SK-N-SH (cell line): ENCODE measurements around the gene TMEM209. TPM values are rescaled to one million over a fixed set of nuclear protein-coding genes. Genes with fewer than 3 reads are reported as not detected.
"Not testable (repeated sequence)": the region's sequence is repeated elsewhere in the genome, so short reads cannot be mapped to it uniquely, and the experiment has no call there.

Source experiments
- CTCF ChIA-PET: fragments of 300-600, 350-600 bp; formaldehyde crosslinking; extraction: SDS; loops from one replicate; lab custom pipeline; 2021; lab: Yijun Ruan, JAX
- POLR2A ChIA-PET: fragments of 350-600 bp; sonication (Branson Sonifier 250); formaldehyde crosslinking; extraction: SDS; loops from one replicate; lab custom pipeline; 2020; ENCODE audit warnings: antibody characterized with exemption, inconsistent platforms; lab: Yijun Ruan, JAX
- DNase-seq: peaks from one replicate; pipeline ENCODE4 v3.0.0; 2012
- H2AFZ ChIP-seq: fragments of 200-600 bp; sonication (generic); 2 replicates; pipeline ENCODE4 v1.8.1; 2016; ENCODE audit warnings: antibody characterized with exemption, mild to moderate bottlenecking, low read depth
- H3F3A ChIP-seq: fragments of 200-600 bp; sonication (generic); replicated peaks from 2 replicates; pipeline ENCODE3; 2016; ENCODE audit warnings: antibody characterized with exemption, mild to moderate bottlenecking; ENCODE audit not compliant: insufficient read depth
- H3K27ac ChIP-seq, 2 experiments: fragments of 200-500 bp in 1 of 2; fragments of 200-600 bp in 1 of 2; sonication (Bioruptor generic) in 1 of 2; sonication (generic), shearing (Covaris generic) in 1 of 2; 2 replicates each; pipeline versions ENCODE4 v1.5.1 to v1.6.1; 2014 to 2016; ENCODE audit warnings: low read depth in 2 of 2, inconsistent platforms in 1 of 2, low read length in 1 of 2, mild to moderate bottlenecking in 1 of 2, mixed read lengths in 1 of 2
- H3K27me3 ChIP-seq: fragments of 200-600 bp; sonication (generic), shearing (Covaris generic); 2 replicates; pipeline ENCODE4 v1.6.1; 2016; ENCODE audit warnings: mixed run types; ENCODE audit not compliant: insufficient read depth
- H3K36me3 ChIP-seq, 2 experiments: fragments of 200-500 bp in 1 of 2; fragments of 200-600 bp in 1 of 2; sonication (Bioruptor generic) in 1 of 2; sonication (generic) in 1 of 2; replicated peaks in 1 of 2; 2 replicates each; pipeline versions ENCODE3 to v1.5.1; 2014 to 2016; ENCODE audit warnings: low read length in 1 of 2, mild to moderate bottlenecking in 1 of 2; ENCODE audit not compliant: insufficient read depth in 2 of 2, control insufficient read depth in 1 of 2
- H3K4me1 ChIP-seq, 2 experiments: fragments of 200-500 bp in 1 of 2; fragments of 200-600 bp in 1 of 2; sonication (Bioruptor generic) in 1 of 2; sonication (generic), shearing (Covaris generic) in 1 of 2; 2 replicates each; pipeline versions ENCODE4 v1.5.1 to v1.6.1; 2014 to 2016; ENCODE audit warnings: low read depth in 1 of 2, low read length in 1 of 2, mixed run types in 1 of 2; ENCODE audit not compliant: insufficient read depth in 2 of 2, control insufficient read depth in 1 of 2
- H3K4me2 ChIP-seq: fragments of 200-600 bp; sonication (generic), shearing (Covaris generic); 2 replicates; pipeline ENCODE4 v1.6.1; 2017; ENCODE audit warnings: mixed run types
- H3K4me3 ChIP-seq, 2 experiments: fragments of 200-500 bp in 1 of 2; fragments of 200-600 bp in 1 of 2; sonication (Bioruptor generic) in 1 of 2; sonication (generic), shearing (Covaris generic) in 1 of 2; 2 replicates each; pipeline versions ENCODE4 v1.5.1 to v1.8.1; 2014 to 2016; ENCODE audit warnings: low read depth in 2 of 2, inconsistent platforms in 1 of 2, low read length in 1 of 2, mild to moderate bottlenecking in 1 of 2, mixed read lengths in 1 of 2, moderate library complexity in 1 of 2
- H3K79me2 ChIP-seq: fragments of 200-600 bp; sonication (generic); 2 replicates; pipeline ENCODE4 v1.8.1; 2017; ENCODE audit warnings: mild to moderate bottlenecking; ENCODE audit not compliant: insufficient read depth
- H3K9ac ChIP-seq: fragments of 200-600 bp; sonication (generic); 2 replicates; pipeline ENCODE4 v1.6.1; 2017; ENCODE audit warnings: mixed run types
- H3K9me2 ChIP-seq: fragments of 200-600 bp; sonication (generic); 2 replicates; pipeline ENCODE4 v1.6.1; 2017; ENCODE audit warnings: mixed run types
- H3K9me3 ChIP-seq: fragments of 200-600 bp; sonication (generic); 2 replicates; pipeline ENCODE4 v1.6.1; 2017; ENCODE audit warnings: mixed run types, mild to moderate bottlenecking, moderate library complexity
- H4K20me1 ChIP-seq: fragments of 200-600 bp; sonication (generic); 2 replicates; pipeline ENCODE4 v1.6.1; 2017; ENCODE audit warnings: mild to moderate bottlenecking, mixed run types; ENCODE audit not compliant: insufficient read depth
- CTCF ChIP-seq: fragments of 200-600 bp; sonication (generic); IDR thresholded peaks from 2 replicates; pipeline ENCODE4 v1.6.1; 2017; ENCODE audit warnings: antibody characterized with exemption, mild to moderate bottlenecking, moderate library complexity
- ELF1 ChIP-seq: IDR thresholded peaks from 2 replicates; pipeline ENCODE4 v1.4.0; 2012
- EZH2phosphoT487 ChIP-seq: fragments of 200-600 bp; sonication (generic); IDR thresholded peaks from 2 replicates; pipeline ENCODE4 v1.6.1; 2017; ENCODE audit warnings: low read depth, mixed run types, mild to moderate bottlenecking, antibody characterized with exemption, moderate library complexity, borderline replicate concordance
- FOXM1 ChIP-seq: IDR thresholded peaks from 2 replicates; pipeline ENCODE4 v1.4.0; 2012; ENCODE audit warnings: low read depth, mild to moderate bottlenecking
- GATA2 ChIP-seq: sonication (generic); formaldehyde crosslinking; IDR thresholded peaks from 2 replicates; pipeline ENCODE4 v1.5.0; 2020; ENCODE audit warnings: mild to moderate bottlenecking, missing genetic modification reagents
- NFIC ChIP-seq: IDR thresholded peaks from 2 replicates; pipeline ENCODE4 v1.4.0; 2012; ENCODE audit warnings: borderline replicate concordance
- RFX5 ChIP-seq: IDR thresholded peaks from 2 replicates; pipeline ENCODE4 v1.6.1; 2012; ENCODE audit warnings: mild to moderate bottlenecking, improper control_type of control experiment, low read length
- RXRA ChIP-seq: IDR thresholded peaks from 2 replicates; pipeline ENCODE4 v1.4.0; 2012; ENCODE audit warnings: low read depth, mild to moderate bottlenecking, borderline replicate concordance
- ZBTB33 ChIP-seq: IDR thresholded peaks from 2 replicates; pipeline ENCODE4 v1.4.0; 2012; ENCODE audit warnings: low read depth, borderline replicate concordance
- WGBS: methylation state at CpG from one replicate; pipeline ENCODE4 v1.1.6; 2017; ENCODE audit warnings: low lambda C conversion rate; 5-methylcytosine and 5-hydroxymethylcytosine counted together
- polyA plus RNA-seq, 3 experiments: library from polyadenylated mRNA; depleted of rRNA; stranded (reverse); fragments of >200 nt; gene quantifications; 2 replicates each; pipeline ENCODE4 v1.2.3, GENCODE V29; 2012
- TF ChIP-seq, protein P1 (sequence below): fragments of 150-350 bp; IDR thresholded peaks from 2 replicates; pipeline ENCODE4 v1.6.1; 2016; ENCODE audit warnings: mild to moderate bottlenecking, low read depth, low read length

Gene TMEM209
- polyA plus RNA-seq, 1 of the 3 experiments (the other 2 are of a cell fraction), result 14.9 TPM

GRCh38 chr7:130127404-130127803, 77.8 kb downstream of the TMEM209 start:
- no peaks in the 10 kb centered on the region for H4K20me1 ChIP-seq
- peaks cover 25% of the 10 kb centered on the region for H3F3A ChIP-seq
- H3K9ac ChIP-seq, result no peak overlapping the region
- POLR2A ChIA-PET, result interaction anchor here (1.1 kb wide), 1 partner anchor 14 kb away, joined by 3 read pairs; no protein-coding TSS in a partner anchor
- H3K36me3 ChIP-seq, result peaks cover 60 to 69% of the 10 kb centered on the region in 2 experiments
- peaks cover 6 to 12% of the 10 kb centered on the region in 2 experiments; a peak in 3 of 4 replicates for H3K4me1 ChIP-seq
- H3K27me3 ChIP-seq, result no peaks in the 10 kb centered on the region
- H3K4me2 ChIP-seq, result peak overlapping the region; percentile 13; the same call in 1 of the 2 replicates
- no peaks in the 10 kb centered on the region for H3K9me2 ChIP-seq
- CTCF ChIA-PET, result interaction anchor here (0.8 to 1.6 kb wide), 4 partner anchors 21 to 55 kb away, joined by 3 to 4 read pairs (median 4); no protein-coding TSS in a partner anchor
- H3K27ac ChIP-seq, result peak overlapping the region; percentile 65 to 67
- no peaks in the 10 kb centered on the region for H3K79me2 ChIP-seq
- H2AFZ ChIP-seq, result no peak overlapping the region
- no peaks in the 10 kb centered on the region for H3K9me3 ChIP-seq
- no peak for TF ChIP-seq RXRA
- TF ChIP-seq GATA2, result no peak
- no peak for TF ChIP-seq FOXM1
- TF ChIP-seq ZBTB33, result no peak
- TF ChIP-seq ELF1, result no peak
- TF ChIP-seq CTCF, result no peak
- TF ChIP-seq EZH2phosphoT487, result no peak
- TF ChIP-seq RFX5, result no peak
- TF ChIP-seq, protein P1, sequence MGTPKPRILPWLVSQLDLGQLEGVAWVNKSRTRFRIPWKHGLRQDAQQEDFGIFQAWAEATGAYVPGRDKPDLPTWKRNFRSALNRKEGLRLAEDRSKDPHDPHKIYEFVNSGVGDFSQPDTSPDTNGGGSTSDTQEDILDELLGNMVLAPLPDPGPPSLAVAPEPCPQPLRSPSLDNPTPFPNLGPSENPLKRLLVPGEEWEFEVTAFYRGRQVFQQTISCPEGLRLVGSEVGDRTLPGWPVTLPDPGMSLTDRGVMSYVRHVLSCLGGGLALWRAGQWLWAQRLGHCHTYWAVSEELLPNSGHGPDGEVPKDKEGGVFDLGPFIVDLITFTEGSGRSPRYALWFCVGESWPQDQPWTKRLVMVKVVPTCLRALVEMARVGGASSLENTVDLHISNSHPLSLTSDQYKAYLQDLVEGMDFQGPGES, result no peak
- TF ChIP-seq NFIC, result no peak
- H3K4me3 ChIP-seq, result no peak overlapping the region
- WGBS, result 81% methylated on average over 2 of the region's 2 CpGs
- DNase-seq, result no peak

DNA sequence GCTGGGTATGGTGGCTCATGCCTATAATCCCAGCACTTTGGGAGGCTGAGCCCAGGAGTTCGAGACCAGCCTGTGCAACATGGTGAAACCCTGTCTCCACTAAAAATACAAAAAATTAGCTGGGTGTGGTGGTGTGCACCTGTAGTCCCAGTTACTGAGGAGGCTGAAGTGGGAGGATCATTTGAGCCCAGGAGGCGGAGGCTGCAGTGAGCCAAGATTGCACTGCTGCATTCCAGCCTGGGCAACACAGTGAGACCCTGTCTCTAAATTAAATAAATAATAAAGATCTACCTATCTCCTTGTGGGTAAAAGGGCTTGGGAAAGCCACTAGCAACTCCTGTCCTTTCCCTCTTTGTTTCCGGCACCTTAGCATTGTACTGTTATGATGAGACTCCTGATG, 78.4 kb downstream of the TMEM209 start:
- H3K9me3 ChIP-seq, DNase-seq, H3K9ac ChIP-seq, H3K4me3 ChIP-seq, H2AFZ ChIP-seq, H3K79me2 ChIP-seq, H3K27me3 ChIP-seq, H4K20me1 ChIP-seq, H3K4me2 ChIP-seq, POLR2A ChIA-PET, H3K9me2 ChIP-seq: not testable (repeated sequence)
- H3F3A ChIP-seq, result peaks cover 25% of the 10 kb centered on the region
- CTCF ChIA-PET, result interaction anchor here (1.3 to 2.2 kb wide), 3 partner anchors 9 to 55 kb away, joined by 4 to 8 read pairs (median 4); no protein-coding TSS in a partner anchor
- H3K27ac ChIP-seq, result peak overlapping the region; percentile 65 to 67; a peak in 3 of 4 replicates
- WGBS, result 90% methylated on average over 3 of the region's 3 CpGs
- peaks cover 5 to 12% of the 10 kb centered on the region in 2 experiments; a peak in 3 of 4 replicates for H3K4me1 ChIP-seq
- peaks cover 60 to 69% of the 10 kb centered on the region in 2 experiments for H3K36me3 ChIP-seq
